Esophagus (tissue), 2 donors: ENCODE results near the gene PLA2G12B. TPM values are rescaled to one million over a fixed set of nuclear protein-coding genes. Genes with fewer than 3 reads are reported as not detected.
"Not testable (repeated sequence)": the region's sequence is repeated elsewhere in the genome, so short reads cannot be mapped to it uniquely, and the experiment has no call there.

Source experiments
- H3K27ac ChIP-seq, 2 donors: one replicate each; pipeline ENCODE4 v1.5.1; 2013; ENCODE audit warnings: low read depth in 2 of 2, mild to moderate bottlenecking in 2 of 2, inconsistent platforms in 1 of 2, low read length in 1 of 2, moderate library complexity in 1 of 2
- H3K27me3 ChIP-seq, 2 donors: one replicate each; pipeline ENCODE4 v1.6.1; 2013; ENCODE audit warnings: low read length in 2 of 2, control low read depth in 1 of 2, mild to moderate bottlenecking in 1 of 2; ENCODE audit not compliant: insufficient read depth in 2 of 2, control insufficient read depth in 1 of 2
- H3K36me3 ChIP-seq, 2 donors: one replicate each; pipeline ENCODE4 v1.6.1; 2013; ENCODE audit warnings: low read length in 1 of 2; ENCODE audit not compliant: control insufficient read depth in 2 of 2, insufficient read depth in 2 of 2
- H3K4me1 ChIP-seq, 2 donors: one replicate each; pipeline ENCODE4 v1.6.1; 2013; ENCODE audit warnings: low read length in 1 of 2; ENCODE audit not compliant: control insufficient read depth in 2 of 2, insufficient read depth in 2 of 2
- H3K4me3 ChIP-seq, 2 donors: one replicate each; pipeline ENCODE4 v1.5.1; 2013; ENCODE audit warnings: low read length in 2 of 2, mild to moderate bottlenecking in 2 of 2, low read depth in 1 of 2, moderate library complexity in 1 of 2
- H3K9me3 ChIP-seq, 2 donors: one replicate each; pipeline ENCODE4 v1.6.1; 2013; ENCODE audit warnings: mild to moderate bottlenecking in 2 of 2, low read depth in 1 of 2, low read length in 1 of 2, moderate library complexity in 1 of 2; ENCODE audit not compliant: control insufficient read depth in 2 of 2, insufficient read depth in 1 of 2
- WGBS, 2 donors: extraction: QIAGEN DNeasy Blood & Tissue Kit; methylation state at CpG; one replicate each; pipeline ENCODE4 v1.1.7; 2013; 5-methylcytosine and 5-hydroxymethylcytosine counted together
- polyA plus RNA-seq, 2 donors: library from polyadenylated mRNA; stranded (reverse); fragments of 200-250 nt; gene quantifications; one replicate each; pipeline ENCODE4 v1.2.3, GENCODE V29; 2013
- donor health status: healthy with polysubstance abuse.
- donor health status: Bipolar disorder and iron deficiency.

Gene PLA2G12B
- polyA plus RNA-seq = not detected

- Histone ChIP-seq H3K27ac (no peak within 1 kb of the TSS), H3K36me3 (no peaks in the 10 kb centered on the region), H3K4me3 (no peak within 1 kb of the TSS), H3K27me3 (no peaks in the 10 kb centered on the region), H3K4me1 (no peaks in the 10 kb centered on the region), H3K9me3 (no peaks in the 10 kb centered on the region)
- WGBS, 2 donors = 77 to 85% methylated on average over 12 of the region's 12 CpGs
Measured at GRCh38 chr10:72954596-72955554, at the start of gene PLA2G12B. TSS of gene PLA2G12B (minus strand) at chr10:72954806. CDS start at chr10:72954685, 121 bp downstream.

- H3K9me3 ChIP-seq = no peaks in the 10 kb centered on the region
- no peak overlapping the region for H3K4me3 ChIP-seq
- no peak overlapping the region for H3K27ac ChIP-seq
- no peaks in the 10 kb centered on the region for H3K36me3 ChIP-seq
- no peaks in the 10 kb centered on the region for H3K4me1 ChIP-seq
- H3K27me3 ChIP-seq = no peaks in the 10 kb centered on the region
Measured at GRCh38 chr10:73003822-73004221, 49.2 kb upstream of the PLA2G12B start.

- H3K27me3 ChIP-seq = no peaks in the 10 kb centered on the region
- no peak overlapping the region for H3K4me3 ChIP-seq
- 77 to 87% methylated on average over 3 of the region's 3 CpGs for WGBS, 2 donors
- H3K4me1 ChIP-seq = no peaks in the 10 kb centered on the region
- no peak overlapping the region for H3K27ac ChIP-seq
- no peaks in the 10 kb centered on the region for H3K36me3 ChIP-seq
- H3K9me3 ChIP-seq = no peaks in the 10 kb centered on the region
Measured at GRCh38 chr10:73000973-73001372, 46.4 kb upstream of the PLA2G12B start.

- Histone ChIP-seq H3K36me3 (no peaks in the 10 kb centered on the region), H3K27me3 (no peaks in the 10 kb centered on the region), H3K27ac (no peak overlapping the region), H3K4me3 (no peak overlapping the region), H3K4me1 (no peaks in the 10 kb centered on the region), H3K9me3 (no peaks in the 10 kb centered on the region)
- WGBS, 2 donors = 91 to 96% methylated on average over 2 of the region's 2 CpGs
Measured at GRCh38 chr10:72997099-72997498, 42.5 kb upstream of the PLA2G12B start.

GRCh38 chr10:72995459-72995858, 40.9 kb upstream of the PLA2G12B start:
- H3K9me3 ChIP-seq, H3K27me3 ChIP-seq, H3K27ac ChIP-seq, H3K4me3 ChIP-seq, H3K36me3 ChIP-seq, H3K4me1 ChIP-seq: not testable (repeated sequence)

- not testable (repeated sequence) for H3K36me3 ChIP-seq, H3K27me3 ChIP-seq, H3K4me1 ChIP-seq, H3K27ac ChIP-seq, H3K9me3 ChIP-seq, H3K4me3 ChIP-seq
- 83 to 86% methylated on average over 7 of the region's 7 CpGs for WGBS, 2 donors
Measured at GRCh38 chr10:72989771-72990170, 35.2 kb upstream of the PLA2G12B start.

- H3K4me1 ChIP-seq, H3K4me3 ChIP-seq, H3K36me3 ChIP-seq, H3K27ac ChIP-seq, H3K27me3 ChIP-seq: not testable (repeated sequence)
- H3K9me3 ChIP-seq = peaks cover 6 to 12% of the 10 kb centered on the region in 2 donors
- 89 to 99% methylated on average over 4 of the region's 4 CpGs for WGBS, 2 donors
Measured at GRCh38 chr10:72984618-72985017, 30.0 kb upstream of the PLA2G12B start.

- Histone ChIP-seq H3K36me3 (no peaks in the 10 kb centered on the region), H3K4me3 (no peak overlapping the region), H3K4me1 (no peaks in the 10 kb centered on the region), H3K27ac (no peak overlapping the region), H3K27me3 (no peaks in the 10 kb centered on the region), H3K9me3 (peaks cover 6 to 15% of the 10 kb centered on the region in 2 donors)
- 94 to 95% methylated on average over 2 of the region's 2 CpGs for WGBS, 2 donors
Measured at GRCh38 chr10:72981882-72982529, 27.4 kb upstream of the PLA2G12B start.

- 80 to 94% methylated on average over 4 of the region's 4 CpGs for WGBS, 2 donors
- Histone ChIP-seq H3K36me3 (no peaks in the 10 kb centered on the region), H3K27ac (no peak overlapping the region), H3K27me3 (no peaks in the 10 kb centered on the region), H3K4me1 (no peaks in the 10 kb centered on the region), H3K4me3 (no peak overlapping the region), H3K9me3 (peaks cover 6 to 15% of the 10 kb centered on the region in 2 donors)
Measured at GRCh38 chr10:72981028-72981881, 26.6 kb upstream of the PLA2G12B start.
